Measurements from ENCODE around the gene SPEM1. TPM values are rescaled to one million over a fixed set of nuclear protein-coding genes. Genes with fewer than 3 reads are reported as not detected.

Gene SPEM1
- total RNA-seq, 2 donors from 2014 or later: 3.6 TPM; not detected in 1

GRCh38 chr17:7462474-7463371 is 42.6 kb downstream of the SPEM1 start:
- 87% methylated on average over 43 of the region's 44 CpGs for WGBS
- DNase-seq (ENCODE audit: low spot score): no peak
- H3K36me3 ChIP-seq: peaks cover 4 to 5% of the 10 kb centered on the region in 2 donors

GRCh38 chr17:7463372-7463846 is 43.3 kb downstream of the SPEM1 start:
- Histone ChIP-seq H3K9me3 (no peaks in the 10 kb centered on the region), H3K4me1 (replicated peaks) (no peaks in the 10 kb centered on the region), H3K4me3 (no peak overlapping the region), H3K27ac (no peak overlapping the region), H3K36me3 (peaks cover 4 to 5% of the 10 kb centered on the region in 2 donors), H3K27me3 (replicated peaks; ENCODE audit: insufficient read depth) (no peaks in the 10 kb centered on the region)
- TF ChIP-seq POLR2AphosphoS5 (IDR thresholded peaks at IDR 0.05) (no peak), POLR2A (IDR thresholded peaks at IDR 0.05) (no peak)
- TF ChIP-seq, protein P1, sequence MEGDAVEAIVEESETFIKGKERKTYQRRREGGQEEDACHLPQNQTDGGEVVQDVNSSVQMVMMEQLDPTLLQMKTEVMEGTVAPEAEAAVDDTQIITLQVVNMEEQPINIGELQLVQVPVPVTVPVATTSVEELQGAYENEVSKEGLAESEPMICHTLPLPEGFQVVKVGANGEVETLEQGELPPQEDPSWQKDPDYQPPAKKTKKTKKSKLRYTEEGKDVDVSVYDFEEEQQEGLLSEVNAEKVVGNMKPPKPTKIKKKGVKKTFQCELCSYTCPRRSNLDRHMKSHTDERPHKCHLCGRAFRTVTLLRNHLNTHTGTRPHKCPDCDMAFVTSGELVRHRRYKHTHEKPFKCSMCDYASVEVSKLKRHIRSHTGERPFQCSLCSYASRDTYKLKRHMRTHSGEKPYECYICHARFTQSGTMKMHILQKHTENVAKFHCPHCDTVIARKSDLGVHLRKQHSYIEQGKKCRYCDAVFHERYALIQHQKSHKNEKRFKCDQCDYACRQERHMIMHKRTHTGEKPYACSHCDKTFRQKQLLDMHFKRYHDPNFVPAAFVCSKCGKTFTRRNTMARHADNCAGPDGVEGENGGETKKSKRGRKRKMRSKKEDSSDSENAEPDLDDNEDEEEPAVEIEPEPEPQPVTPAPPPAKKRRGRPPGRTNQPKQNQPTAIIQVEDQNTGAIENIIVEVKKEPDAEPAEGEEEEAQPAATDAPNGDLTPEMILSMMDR (IDR thresholded peaks at IDR 0.05): no peak
- intact Hi-C loops (cut with DNase I): no loop called here
- 85% methylated on average over 14 of the region's 14 CpGs for WGBS
- DNase-seq (ENCODE audit: low spot score): no peak

More at GRCh38 chr17:7462474-7463371, 42.6 kb downstream of the SPEM1 start:
- Histone ChIP-seq H3K27ac (no peak overlapping the region), H3K4me1 (replicated peaks) (no peaks in the 10 kb centered on the region), H3K27me3 (replicated peaks; ENCODE audit: insufficient read depth) (no peaks in the 10 kb centered on the region), H3K9me3 (no peaks in the 10 kb centered on the region), H3K4me3 (no peak overlapping the region)
- TF ChIP-seq, protein P1 (IDR thresholded peaks at IDR 0.05): no peak
- TF ChIP-seq POLR2A (IDR thresholded peaks at IDR 0.05): no peak
- TF ChIP-seq POLR2AphosphoS5 (IDR thresholded peaks at IDR 0.05): no peak
- intact Hi-C loops (cut with DNase I): no loop called here

- intact Hi-C loops (cut with DNase I): no loop called here
- Histone ChIP-seq H3K27ac (no peak overlapping the region), H3K4me3 (no peak overlapping the region), H3K36me3 (peaks cover 4 to 5% of the 10 kb centered on the region in 2 donors), H3K9me3 (no peaks in the 10 kb centered on the region), H3K4me1 (replicated peaks) (no peaks in the 10 kb centered on the region), H3K27me3 (replicated peaks; ENCODE audit: insufficient read depth) (no peaks in the 10 kb centered on the region)
- DNase-seq (ENCODE audit: low spot score): no peak
- TF ChIP-seq, protein P1 (IDR thresholded peaks at IDR 0.05): no peak
- no peak for TF ChIP-seq POLR2AphosphoS5 (IDR thresholded peaks at IDR 0.05)
- no peak for TF ChIP-seq POLR2A (IDR thresholded peaks at IDR 0.05)
- 64% methylated on average over 9 of the region's 9 CpGs for WGBS
These were observed 44.0 kb downstream of the SPEM1 start for GRCh38 chr17:7464081-7464480.

- Histone ChIP-seq H3K4me3 (no peak overlapping the region), H3K4me1 (replicated peaks) (no peaks in the 10 kb centered on the region), H3K27ac (peak overlapping the region in 1 of 2 donors; percentile 15), H3K36me3 (peaks cover 4 to 5% of the 10 kb centered on the region in 2 donors), H3K27me3 (replicated peaks; ENCODE audit: insufficient read depth) (no peaks in the 10 kb centered on the region), H3K9me3 (no peaks in the 10 kb centered on the region)
- WGBS: 89% methylated on average over 33 of the region's 33 CpGs
- intact Hi-C loops (cut with DNase I): no loop called here
- TF ChIP-seq, protein P1 (IDR thresholded peaks at IDR 0.05): no peak
- TF ChIP-seq POLR2AphosphoS5 (IDR thresholded peaks at IDR 0.05) (no peak), POLR2A (IDR thresholded peaks at IDR 0.05) (no peak)
- no peak for DNase-seq (ENCODE audit: low spot score)
These were observed 45.6 kb downstream of the SPEM1 start for GRCh38 chr17:7465597-7466275.

All from prostate gland (tissue), 2 donors.